ENCODE data around the gene WDR7. TPM values are rescaled to one million over a fixed set of nuclear protein-coding genes. Genes with fewer than 3 reads are reported as not detected.

Gene WDR7
- total and polyA plus RNA-seq, 2 of the 4 experiments (the other 2 are of a cell fraction): 3.7 to 23.3 TPM

- Histone ChIP-seq H3K4me2 (ENCODE audit: low read depth, low read length) (no peak overlapping the region), H2BK20ac (ENCODE audit: low read depth, low read length) (no peak overlapping the region), H3K56ac (ENCODE audit: extremely low read depth, insufficient read depth, low read length) (no peak overlapping the region), H4K20me1 (ENCODE audit: insufficient read depth, low read length) (no peaks in the 10 kb centered on the region), H3K9ac (ENCODE audit: low read depth, low read length) (no peak overlapping the region), H2BK15ac (ENCODE audit: low read depth, low read length) (no peak overlapping the region), H3K36me3 (ENCODE audit: control insufficient read depth, insufficient read depth, low read length) (no peaks in the 10 kb centered on the region), H4K8ac (ENCODE audit: low read depth in 2 of 2, low read length in 2 of 2) (no peak overlapping the region), H3K4me3 (ENCODE audit: insufficient read depth, low read depth, low read length) (no peak overlapping the region), H3K9me3 (ENCODE audit: control insufficient read depth, insufficient read depth, low read length) (no peaks in the 10 kb centered on the region), H4K91ac (ENCODE audit: insufficient read depth, low read depth, low read length) (no peak overlapping the region), H3K9me1 (ENCODE audit: insufficient read depth, low read length) (0 out of 2 replicates have a peak, but pooled peaks cover 3% of the 10 kb centered on the region), H3K18ac (ENCODE audit: low read depth, low read length) (no peak overlapping the region), H3K23ac (ENCODE audit: low read depth, low read length) (no peak overlapping the region), H3K4me1 (ENCODE audit: control insufficient read depth, insufficient read depth, low read length) (no peaks in the 10 kb centered on the region), H2AK9ac (replicated peaks; ENCODE audit: low read depth, low read length, poor library complexity) (no peak overlapping the region), H3K4ac (ENCODE audit: low read depth, low read length) (no peak overlapping the region), H2BK120ac (ENCODE audit: low read depth, low read length) (no peak overlapping the region), H3K14ac (replicated peaks; ENCODE audit: low read depth, low read length) (no peak overlapping the region), H3K27ac (ENCODE audit: insufficient read depth, low read length) (no peak overlapping the region), H2AK5ac (ENCODE audit: low read depth, low read length) (no peak overlapping the region), H2BK5ac (ENCODE audit: low read depth, low read length, poor library complexity, severe bottlenecking) (no peak overlapping the region), H3K27me3 (ENCODE audit: control insufficient read depth, insufficient read depth, low read length) (no peaks in the 10 kb centered on the region), H3K79me1 (ENCODE audit: low read depth in 1 of 2, low read length in 2 of 2) (no peaks in the 10 kb centered on the region), H2AFZ (replicated peaks; ENCODE audit: low read length, poor library complexity) (no peak overlapping the region), H4K5ac (ENCODE audit: low read depth, low read length) (no peak overlapping the region)
- POLR2A ChIA-PET (ENCODE audit: unreplicated experiment): no interaction called here
- dilution Hi-C loops (cut with HindIII; ENCODE audit: low sequenced_read_pairs, unreplicated experiment) (no loop called here), intact Hi-C loops (cut with micrococcal nuclease) (no loop called here), in situ Hi-C loops (cut with MboI; ENCODE audit: low sequenced_read_pairs) (no loop called here)
- DNase-seq (peak; percentile 35), ATAC-seq (ENCODE audit: low read depth) (peak; percentile 54; the same call in 1 of the 2 replicates)
- CTCF ChIA-PET: interaction anchor here (1.2 kb wide), 1 partner anchor 12 kb away, joined by 5 read pairs; no protein-coding TSS in a partner anchor
- no TSS peak for BruUV-seq (replicated peaks)
- TF ChIP-seq USF2 (IDR thresholded peaks at IDR 0.05; ENCODE audit: low read depth, low read length) (no peak), CEBPB (IDR thresholded peaks at IDR 0.05; ENCODE audit: low read depth, low read length) (no peak), NFE2L2 (IDR thresholded peaks at IDR 0.05; ENCODE audit: low read depth, low read length) (no peak), SMC3 (IDR thresholded peaks at IDR 0.05; ENCODE audit: low read depth, low read length) (no peak), RFX5 (IDR thresholded peaks at IDR 0.05; ENCODE audit: low read depth, low read length) (no peak), ELK1 (IDR thresholded peaks at IDR 0.05; ENCODE audit: borderline replicate concordance, low read depth, low read length) (no peak), MAZ (IDR thresholded peaks at IDR 0.05; ENCODE audit: borderline replicate concordance, low read depth, low read length) (no peak), BHLHE40 (IDR thresholded peaks at IDR 0.05; ENCODE audit: low read depth, low read length) (no peak), POLR2A (IDR thresholded peaks at IDR 0.05; ENCODE audit: low read depth, low read length) (no peak), CTCF (conservative IDR thresholded peaks at IDR 0.05; ENCODE audit: low read depth, low read length) (no peak), RAD21 (IDR thresholded peaks at IDR 0.05; ENCODE audit: low read length) (no peak), RCOR1 (IDR thresholded peaks at IDR 0.05; ENCODE audit: insufficient replicate concordance, low read length) (no peak)
- no CpG with 5 or more reads among the region's 1 CpG for WGBS, 2 experiments (ENCODE audit: extremely low coverage in 2 of 2, insufficient read length in 1 of 2)
These were observed 341.6 kb downstream of the WDR7 start for GRCh38 chr18:56992777-56993176.
